PC-3 (cell line): ENCODE data around the gene INSIG1. TPM values are rescaled to one million over a fixed set of nuclear protein-coding genes. Genes with fewer than 3 reads are reported as not detected.

ENCODE experiments used
- ATAC-seq: fragments of 200-7000 bp; cut with Tn5 transposase; 2 replicates; pipeline ENCODE4 v1.9.1; 2020; ENCODE audit warnings: mild to moderate bottlenecking, moderate library complexity
- BruUV-seq: library from RNA; stranded (reverse); fragments of 400-500 nt; replicated peaks from 2 replicates; lab custom pipeline; 2021; lab: Mats Ljungman, UMichigan
- CTCF ChIA-PET: fragments of 300-600 bp; sonication (Branson Sonifier 250); formaldehyde crosslinking; loops from one replicate; lab custom pipeline; 2022; ENCODE audit warnings: antibody characterized with exemption; lab: Charles Lee
- POLR2A ChIA-PET: fragments of 300-600 bp; sonication (Branson Sonifier 250); formaldehyde crosslinking; loops from one replicate; lab custom pipeline; 2022; ENCODE audit warnings: antibody characterized with exemption; ENCODE audit not compliant: unreplicated experiment; lab: Charles Lee
- DNase-seq: peaks from one replicate; pipeline ENCODE4 v3.0.0-alpha.2; 2015
- H2AFZ ChIP-seq: fragments of 300-600 bp; sonication (generic); 2 replicates; pipeline ENCODE4 v1.6.0; 2016; ENCODE audit warnings: antibody characterized with exemption, low read length
- H3F3A ChIP-seq: fragments of 300-600 bp; sonication (generic); one replicate; pipeline ENCODE4 v1.6.0; 2017; ENCODE audit warnings: antibody characterized with exemption, low read length, control low read depth, mild to moderate bottlenecking; ENCODE audit not compliant: unreplicated experiment
- H3K27ac ChIP-seq: fragments of 300-600 bp; sonication (generic); 2 replicates; pipeline ENCODE4 v1.5.1; 2016; ENCODE audit warnings: mild to moderate bottlenecking, low read length
- H3K27me3 ChIP-seq: fragments of 300-600 bp; sonication (generic); 2 replicates; pipeline ENCODE4 v1.6.1; 2016; ENCODE audit warnings: low read length, mixed read lengths
- H3K36me3 ChIP-seq: fragments of 300-600 bp; sonication (generic); 2 replicates; pipeline ENCODE4 v1.6.1; 2016; ENCODE audit warnings: low read depth, mixed run types, low read length, mixed read lengths
- H3K4me1 ChIP-seq: fragments of 300-600 bp; sonication (generic); 2 replicates; pipeline ENCODE4 v1.5.1; 2016; ENCODE audit warnings: low read length; ENCODE audit not compliant: insufficient read depth
- H3K4me2 ChIP-seq: fragments of 300-600 bp; sonication (generic); 2 replicates; pipeline ENCODE4 v1.6.0; 2016; ENCODE audit warnings: low read length
- H3K4me3 ChIP-seq: fragments of 300-600 bp; sonication (generic); 2 replicates; pipeline ENCODE4 v1.5.1; 2016; ENCODE audit warnings: mild to moderate bottlenecking, low read length, mixed read lengths
- H3K79me2 ChIP-seq: fragments of 300-600 bp; sonication (generic); 2 replicates; pipeline ENCODE4 v1.6.1; 2017; ENCODE audit warnings: low read length, mixed read lengths
- H3K9ac ChIP-seq: fragments of 300-600 bp; sonication (generic); 2 replicates; pipeline ENCODE4 v1.6.0; 2016; ENCODE audit warnings: mild to moderate bottlenecking, low read length
- H3K9me2 ChIP-seq: fragments of 300-600 bp; sonication (generic); replicated peaks from 2 replicates; pipeline ENCODE4 v1.6.1; 2016; ENCODE audit warnings: mixed run types, low read length, mixed read lengths
- H3K9me3 ChIP-seq: fragments of 300-600 bp; sonication (generic); 2 replicates; pipeline ENCODE4 v1.6.1; 2016; ENCODE audit warnings: low read length, mixed read lengths
- H4K20me1 ChIP-seq: fragments of 300-600 bp; sonication (generic); 2 replicates; pipeline ENCODE4 v1.6.1; 2016; ENCODE audit warnings: low read length, mixed read lengths
- CTCF ChIP-seq: fragments of 300-600 bp; sonication (generic); conservative IDR thresholded peaks from 2 replicates; pipeline ENCODE4 v1.5.1; 2017; ENCODE audit warnings: antibody characterized with exemption, low read depth, mild to moderate bottlenecking, low read length
- EZH2 ChIP-seq: fragments of 300-600 bp; sonication (generic); IDR thresholded peaks from one replicate; pipeline ENCODE4 v1.6.1; 2017; ENCODE audit warnings: antibody characterized with exemption, mild to moderate bottlenecking, low read length; ENCODE audit not compliant: unreplicated experiment
- EZH2phosphoT487 ChIP-seq: fragments of 300-600 bp; sonication (generic); IDR thresholded peaks from 2 replicates; pipeline ENCODE4 v1.6.1; 2018; ENCODE audit warnings: mild to moderate bottlenecking, antibody characterized with exemption, low read length, borderline replicate concordance
- intact Hi-C: fragments of 100-400 bp; cut with micrococcal nuclease; formaldehyde crosslinking; loops from 2 replicates; pipeline ENCODE4 v1.9.0; 2023
- total RNA-seq: library from RNA; depleted of rRNA; stranded (reverse); fragments of >200 nt; gene quantifications from 2 replicates; pipeline ENCODE4 v1.2.3, GENCODE V29; 2014

Gene INSIG1
- total RNA-seq, 1 experiment from 2014 or later, result 83.3 TPM

DNA sequence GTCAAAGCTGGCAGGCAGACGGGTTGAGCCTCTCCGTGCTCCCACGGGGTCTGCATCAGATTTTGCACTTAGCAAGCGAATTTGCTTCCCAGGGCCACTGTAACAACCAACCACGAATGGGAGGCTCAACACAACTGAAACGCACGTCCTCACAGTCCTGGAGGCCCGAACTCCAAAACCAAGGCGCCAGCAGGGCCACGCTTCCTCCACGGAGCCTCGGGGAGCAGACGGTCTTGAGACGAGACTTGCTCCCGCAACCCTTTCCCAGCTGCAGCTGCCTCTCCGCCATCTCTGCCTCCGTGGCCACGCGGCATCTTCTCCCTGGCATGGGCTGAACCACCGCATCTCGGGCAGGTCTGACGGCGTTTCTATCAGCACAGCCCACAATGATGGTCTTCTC, 30.2 kb upstream of the INSIG1 start:
- no peaks in the 10 kb centered on the region for H3K27me3 ChIP-seq
- H3K9me2 ChIP-seq, result no peaks in the 10 kb centered on the region
- no peaks in the 10 kb centered on the region for H3K36me3 ChIP-seq
- ChIA-PET CTCF (no interaction called here), POLR2A (no interaction called here)
- no peak overlapping the region for H3K4me3 ChIP-seq
- no peak for ATAC-seq
- no peak overlapping the region for H3K4me2 ChIP-seq
- no peaks in the 10 kb centered on the region for H3K9me3 ChIP-seq
- no peaks in the 10 kb centered on the region for H3K4me1 ChIP-seq
- no peak overlapping the region for H3K9ac ChIP-seq
- no TSS peak for BruUV-seq
- H3F3A ChIP-seq, result no peaks in the 10 kb centered on the region
- no peak overlapping the region for H3K27ac ChIP-seq
- H3K79me2 ChIP-seq, result no peaks in the 10 kb centered on the region
- no peak for DNase-seq
- TF ChIP-seq CTCF, result no peak
- no peak for TF ChIP-seq EZH2phosphoT487
- TF ChIP-seq EZH2, result no peak
- no peaks in the 10 kb centered on the region for H4K20me1 ChIP-seq
- no peak overlapping the region for H2AFZ ChIP-seq
- intact Hi-C loops, result no loop called here

- Histone ChIP-seq H3K27me3 (no peaks in the 10 kb centered on the region), H3K4me3 (no peak overlapping the region), H3K27ac (no peak overlapping the region), H3K4me1 (no peaks in the 10 kb centered on the region), H3K9me2 (no peaks in the 10 kb centered on the region), H3K9ac (no peak overlapping the region), H2AFZ (no peak overlapping the region), H4K20me1 (no peaks in the 10 kb centered on the region), H3K9me3 (no peaks in the 10 kb centered on the region), H3K79me2 (no peaks in the 10 kb centered on the region), H3K4me2 (no peak overlapping the region), H3K36me3 (no peaks in the 10 kb centered on the region), H3F3A (no peaks in the 10 kb centered on the region)
- ATAC-seq, result no peak
- intact Hi-C loops, result no loop called here
- ChIA-PET POLR2A (no interaction called here), CTCF (no interaction called here)
- no TSS peak for BruUV-seq
- no peak for TF ChIP-seq EZH2
- TF ChIP-seq CTCF, result no peak
- TF ChIP-seq EZH2phosphoT487, result no peak
- no peak for DNase-seq
Measured at GRCh38 chr7:155268211-155268610, 29.5 kb upstream of the INSIG1 start.

- H3K4me2 ChIP-seq, result no peak overlapping the region
- no peak overlapping the region for H3K27ac ChIP-seq
- no TSS peak for BruUV-seq
Measured at GRCh38 chr7:155268921-155269650, 28.6 kb upstream of the INSIG1 start.

More at GRCh38 chr7:155268921-155269650, 28.6 kb upstream of the INSIG1 start:
- no peaks in the 10 kb centered on the region for H3F3A ChIP-seq
- POLR2A ChIA-PET, result no interaction called here
- H3K9me3 ChIP-seq, result no peaks in the 10 kb centered on the region
- no peak for TF ChIP-seq CTCF
- no peak for TF ChIP-seq EZH2
- TF ChIP-seq EZH2phosphoT487, result no peak
- intact Hi-C loops, result no loop called here
- ATAC-seq (no peak), DNase-seq (no peak)
- CTCF ChIA-PET, result no interaction called here
- H4K20me1 ChIP-seq, result no peaks in the 10 kb centered on the region
- no peaks in the 10 kb centered on the region for H3K79me2 ChIP-seq
- no peaks in the 10 kb centered on the region for H3K4me1 ChIP-seq
- H3K4me3 ChIP-seq, result no peak overlapping the region
- H3K27me3 ChIP-seq, result no peaks in the 10 kb centered on the region
- no peaks in the 10 kb centered on the region for H3K9me2 ChIP-seq
- H2AFZ ChIP-seq, result no peak overlapping the region
- no peaks in the 10 kb centered on the region for H3K36me3 ChIP-seq
- no peak overlapping the region for H3K9ac ChIP-seq
